ENCODE data around the gene PEX1. TPM values are rescaled to one million over a fixed set of nuclear protein-coding genes. Genes with fewer than 3 reads are reported as not detected.
"Not testable (repeated sequence)": the region's sequence is repeated elsewhere in the genome, so short reads cannot be mapped to it uniquely, and the experiment has no call there.

PEX1 gene
- total and polyA plus RNA-seq, 2 of the 4 experiments (the other 2 are of a cell fraction), result 8.1 to 12.7 TPM

GRCh38 chr7:92442720-92443119 lies 85.6 kb downstream of the PEX1 start:
- WGBS, 2 experiments (ENCODE audit: extremely low coverage in 2 of 2, insufficient read length in 1 of 2), result no CpG with 5 or more reads among the region's 2 CpGs
- H3K23ac ChIP-seq (ENCODE audit: low read depth, low read length); H3K56ac ChIP-seq (ENCODE audit: extremely low read depth, insufficient read depth, low read length); POLR2A ChIA-PET (ENCODE audit: unreplicated experiment); H3K36me3 ChIP-seq (ENCODE audit: control insufficient read depth, insufficient read depth, low read length); H3K9me3 ChIP-seq (ENCODE audit: control insufficient read depth, insufficient read depth, low read length); H2BK120ac ChIP-seq (ENCODE audit: low read depth, low read length); H3K9ac ChIP-seq (ENCODE audit: low read depth, low read length); in situ Hi-C loops (cut with MboI; ENCODE audit: low sequenced_read_pairs); H3K4ac ChIP-seq (ENCODE audit: low read depth, low read length); H4K5ac ChIP-seq (ENCODE audit: low read depth, low read length); H3K18ac ChIP-seq (ENCODE audit: low read depth, low read length); H3K4me3 ChIP-seq (ENCODE audit: insufficient read depth, low read depth, low read length); H3K4me2 ChIP-seq (ENCODE audit: low read depth, low read length); DNase-seq; H2AFZ ChIP-seq (replicated peaks; ENCODE audit: low read length, poor library complexity); H2BK20ac ChIP-seq (ENCODE audit: low read depth, low read length); H3K27ac ChIP-seq (ENCODE audit: insufficient read depth, low read length); intact Hi-C loops (cut with micrococcal nuclease); H4K20me1 ChIP-seq (ENCODE audit: insufficient read depth, low read length); H2BK5ac ChIP-seq (ENCODE audit: low read depth, low read length, poor library complexity, severe bottlenecking); H3K9me1 ChIP-seq (ENCODE audit: insufficient read depth, low read length); H2AK5ac ChIP-seq (ENCODE audit: low read depth, low read length); H3K4me1 ChIP-seq (ENCODE audit: control insufficient read depth, insufficient read depth, low read length); H2BK15ac ChIP-seq (ENCODE audit: low read depth, low read length); dilution Hi-C loops (cut with HindIII; ENCODE audit: low sequenced_read_pairs, unreplicated experiment); H3K14ac ChIP-seq (replicated peaks; ENCODE audit: low read depth, low read length); H4K91ac ChIP-seq (ENCODE audit: insufficient read depth, low read depth, low read length); CTCF ChIA-PET; H3K79me1 ChIP-seq (ENCODE audit: low read depth in 1 of 2, low read length in 2 of 2); BruUV-seq (replicated peaks); ATAC-seq (ENCODE audit: low read depth); H4K8ac ChIP-seq (ENCODE audit: low read depth in 2 of 2, low read length in 2 of 2); H2AK9ac ChIP-seq (replicated peaks; ENCODE audit: low read depth, low read length, poor library complexity): not testable (repeated sequence)
- H3K27me3 ChIP-seq (ENCODE audit: control insufficient read depth, insufficient read depth, low read length), result peaks cover 13% of the 10 kb centered on the region

All from IMR-90 (cell line).